GM19043 (cell line): ENCODE data around the gene RAB11A.

Experiments used
- ATAC-seq: cut with Tn5 transposase; IDR thresholded peaks from one replicate; pipeline ENCODE4 v1.9.1; 2021; ENCODE audit warnings: low read depth; ENCODE audit not compliant: unreplicated experiment

RAB11A gene

DNA sequence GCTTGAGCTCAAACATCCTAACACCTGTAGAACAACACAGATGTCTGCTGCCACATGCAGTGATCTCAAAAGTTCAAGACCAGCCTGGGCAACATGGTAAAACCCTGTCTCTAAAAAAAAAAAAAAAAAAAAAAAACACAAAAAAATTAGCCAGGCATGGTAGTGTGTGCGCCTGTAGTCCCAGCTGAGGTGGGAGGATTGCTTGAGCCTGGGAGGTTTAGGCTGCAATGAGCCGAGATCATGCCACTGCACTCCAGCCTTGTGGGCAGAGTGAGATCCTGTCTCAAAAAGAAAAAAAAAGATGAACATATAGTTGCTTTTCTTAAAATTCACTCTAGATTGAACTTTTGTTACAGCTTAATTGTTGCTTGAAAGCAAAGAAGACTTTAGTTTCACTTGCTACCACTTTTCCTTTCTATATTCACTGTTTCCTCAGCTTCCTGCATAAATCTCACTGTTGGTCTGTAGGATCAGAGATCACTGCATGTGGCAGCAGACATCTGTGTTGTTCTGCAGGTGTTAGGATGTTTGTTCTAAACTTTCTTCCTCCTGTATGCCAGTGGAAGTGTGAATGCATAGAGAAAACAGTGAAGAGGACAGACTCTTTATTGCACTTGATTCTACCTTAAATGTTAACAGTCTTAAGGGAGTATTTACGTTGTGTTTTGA, 12.6 kb downstream of the RAB11A start:
- no peak for ATAC-seq

GRCh38 chr15:65883571-65883970, 14.3 kb downstream of the RAB11A start:
- ATAC-seq = no peak

GRCh38 chr15:65884511-65884910, 15.2 kb downstream of the RAB11A start:
- no peak for ATAC-seq

DNA sequence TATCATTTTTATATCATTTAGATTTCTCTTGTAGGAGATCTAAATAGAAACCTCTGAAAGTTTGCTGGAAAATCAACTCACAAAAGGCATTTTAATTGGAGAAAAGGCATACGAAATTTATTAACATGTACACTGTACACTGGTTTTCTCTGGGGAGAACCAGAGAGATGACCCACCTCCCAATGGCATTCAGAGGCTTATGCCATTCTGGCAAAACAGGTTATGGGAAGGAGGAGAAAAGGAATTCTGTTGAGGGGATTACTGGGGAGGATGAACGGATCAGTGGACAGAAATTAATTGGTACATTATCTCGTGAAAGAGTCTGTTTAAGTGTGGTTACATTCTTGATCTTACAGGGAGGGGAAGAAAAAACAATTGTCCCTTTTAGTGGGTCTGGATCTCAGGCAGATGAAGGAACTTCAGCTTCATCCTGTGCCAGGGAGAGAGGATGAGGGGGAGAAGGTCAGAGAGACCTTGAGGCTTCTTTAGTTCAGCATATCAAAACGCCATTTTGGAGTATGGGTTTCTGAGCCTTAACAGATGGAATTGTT, 16.5 kb downstream of the RAB11A start:
- no peak for ATAC-seq

GRCh38 chr15:65887565-65887964, 18.3 kb downstream of the RAB11A start:
- no peak for ATAC-seq

DNA sequence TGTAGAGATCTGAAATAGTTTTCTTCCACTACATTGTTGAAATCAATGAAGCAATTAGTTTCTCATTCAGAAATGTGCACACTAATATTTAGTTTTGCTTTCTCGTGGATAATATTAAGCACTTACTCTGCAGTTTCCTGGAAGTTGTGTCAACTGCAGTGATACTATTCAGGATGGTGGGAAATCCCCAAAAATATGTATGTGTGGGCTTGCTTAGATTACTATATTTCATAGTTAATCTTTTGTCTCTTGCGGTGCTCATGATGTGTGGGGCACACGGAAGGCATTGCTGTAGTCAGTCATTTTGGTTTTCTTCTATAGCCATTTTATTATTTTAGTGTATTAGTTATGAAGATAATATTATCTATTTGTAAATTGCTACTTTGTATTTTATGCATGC, 19.7 kb downstream of the RAB11A start:
- no peak for ATAC-seq

DNA sequence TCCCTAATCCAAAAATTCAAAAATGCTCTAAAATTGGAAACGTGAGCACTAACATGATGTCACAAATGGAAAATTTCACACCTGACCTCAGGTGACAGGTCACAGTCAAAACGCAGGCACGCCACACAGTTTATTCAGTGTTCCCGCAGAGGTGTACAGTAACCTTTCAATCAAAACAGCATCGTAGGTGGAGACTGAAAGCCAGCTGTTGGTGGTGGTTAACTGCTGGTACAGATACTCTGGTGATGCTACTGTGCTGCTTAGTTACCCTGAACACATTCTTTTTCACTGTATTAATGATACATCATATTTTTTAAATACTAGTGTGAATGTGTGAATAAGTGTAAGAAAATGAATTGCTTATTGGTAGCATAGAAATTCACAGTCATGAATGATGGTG, 23.8 kb downstream of the RAB11A start:
- no peak for ATAC-seq

DNA sequence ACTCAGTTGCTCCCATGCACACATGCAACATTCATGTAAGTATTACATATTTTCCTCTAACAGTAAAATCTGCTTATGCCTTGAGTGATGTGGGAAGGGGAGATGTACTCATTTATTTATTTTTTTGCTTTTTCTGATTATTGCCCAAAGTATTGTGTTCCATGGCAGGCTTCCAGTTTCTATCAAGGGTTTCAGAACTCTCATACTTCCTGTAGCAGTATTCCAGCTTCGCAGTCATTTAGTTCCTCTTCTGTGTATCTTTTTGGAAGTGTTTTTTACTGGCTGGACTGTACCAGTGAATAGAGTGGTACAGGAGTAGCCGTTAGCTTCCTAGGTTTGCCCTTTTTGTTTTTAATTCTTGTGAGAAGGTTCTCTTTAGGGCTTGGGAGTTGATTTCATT, 26.9 kb downstream of the RAB11A start:
- no peak for ATAC-seq

GRCh38 chr15:65900488-65900887, 31.2 kb downstream of the RAB11A start:
- ATAC-seq = no peak

DNA sequence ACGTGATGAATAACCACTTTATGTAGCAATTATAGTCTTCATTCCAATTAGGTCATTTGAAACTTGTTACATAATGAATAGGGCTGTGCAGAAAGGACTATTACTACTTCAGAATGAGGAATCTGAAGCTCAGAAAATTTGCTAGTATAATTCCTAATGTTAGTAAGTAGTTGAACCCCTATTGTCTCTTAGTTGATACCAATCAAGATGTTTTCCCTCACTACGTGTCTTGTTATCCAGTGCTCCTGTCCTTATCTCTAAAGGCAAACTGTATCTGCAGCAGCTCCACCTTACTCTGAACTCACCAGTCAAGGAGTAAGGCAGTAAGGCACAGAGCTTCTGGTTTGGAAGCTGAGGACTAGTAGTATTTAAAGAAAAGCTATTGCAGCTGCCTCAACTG, 32.0 kb downstream of the RAB11A start:
- no peak for ATAC-seq

DNA sequence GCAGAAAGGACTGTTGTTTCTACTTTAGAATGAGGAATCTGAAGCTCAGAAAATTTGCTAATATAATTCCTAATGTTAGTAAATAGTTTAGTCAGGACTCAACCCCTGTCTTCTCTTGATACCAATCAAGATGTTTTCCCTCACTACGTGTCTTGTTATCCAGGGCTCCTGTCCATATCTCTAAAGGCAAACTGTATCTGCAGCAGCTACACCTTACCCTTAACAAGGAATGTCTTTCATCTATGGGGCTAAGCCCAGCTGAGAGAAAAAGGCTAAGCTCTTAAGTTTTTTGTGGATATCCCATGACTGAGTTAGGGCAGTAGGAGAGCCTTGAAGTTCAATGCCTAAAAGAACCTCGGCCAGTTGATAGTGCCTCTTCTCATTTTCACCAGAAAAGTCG, 32.5 kb downstream of the RAB11A start:
- no peak for ATAC-seq

DNA sequence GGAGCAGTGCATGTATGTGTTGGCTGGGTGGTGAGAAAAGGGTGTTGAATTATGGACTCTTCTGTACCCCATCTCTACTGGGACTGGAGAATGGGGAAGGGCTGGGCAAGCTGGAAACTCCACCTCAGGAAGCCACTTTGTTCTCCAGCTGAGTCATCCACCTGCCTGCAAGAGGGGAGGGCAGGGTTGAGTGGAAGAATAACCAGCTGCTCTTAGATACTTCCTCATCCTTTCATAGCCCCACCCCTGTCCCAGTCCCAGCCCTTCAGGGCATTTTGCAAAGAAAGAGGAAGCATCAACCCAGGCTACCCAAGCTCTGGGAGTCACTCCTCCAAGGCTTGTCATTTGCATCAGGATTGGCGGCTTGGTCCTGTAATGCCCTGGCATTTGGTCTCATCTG, 33.1 kb downstream of the RAB11A start:
- ATAC-seq = peak; percentile 72

GRCh38 chr15:65903296-65904073, 34.2 kb downstream of the RAB11A start:
- no peak for ATAC-seq

GRCh38 chr15:65904301-65904700, 35.0 kb downstream of the RAB11A start:
- ATAC-seq = no peak

- no peak for ATAC-seq
Observed at GRCh38 chr15:65906396-65906795, 37.1 kb downstream of the RAB11A start.

DNA sequence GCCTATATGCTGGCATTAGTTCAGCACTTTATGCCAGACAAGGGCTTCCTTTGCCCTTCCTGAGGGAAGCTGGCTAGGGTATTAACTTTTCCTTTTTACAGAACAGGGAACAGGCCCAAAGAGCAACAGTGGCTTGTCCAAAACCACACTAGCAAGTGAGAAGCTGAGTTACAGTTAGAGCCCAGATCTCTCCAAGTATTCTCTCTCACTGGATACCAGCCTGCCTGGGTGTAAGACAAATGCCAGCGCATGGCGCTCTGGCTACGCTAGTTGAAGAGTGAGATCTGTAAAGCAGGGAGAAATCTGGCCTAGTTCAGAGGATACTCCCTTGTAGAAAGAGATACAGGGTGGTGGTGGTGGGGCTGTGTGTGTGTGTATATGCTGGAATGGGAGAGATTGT, 38.4 kb downstream of the RAB11A start:
- no peak for ATAC-seq

DNA sequence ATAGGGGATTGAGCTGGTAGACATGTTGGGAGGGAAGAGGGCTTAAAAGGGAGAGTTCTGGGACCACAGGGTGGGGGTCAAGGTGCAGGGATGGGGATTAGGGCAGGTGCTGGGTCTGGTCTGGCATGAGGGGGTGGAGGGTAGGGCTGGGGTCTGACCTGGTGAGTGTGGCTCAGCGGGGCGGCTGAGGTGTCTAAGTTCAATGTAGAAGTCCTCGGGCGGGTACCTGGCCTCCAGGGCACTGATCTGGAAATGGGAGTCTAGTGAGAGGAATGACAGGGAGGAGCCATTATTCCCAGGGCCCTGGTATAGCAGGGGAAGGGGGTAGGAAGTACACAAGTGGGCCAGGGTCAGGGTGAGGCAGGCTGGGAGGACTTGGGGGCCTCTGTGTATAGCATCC, 39.6 kb downstream of the RAB11A start:
- ATAC-seq = no peak

DNA sequence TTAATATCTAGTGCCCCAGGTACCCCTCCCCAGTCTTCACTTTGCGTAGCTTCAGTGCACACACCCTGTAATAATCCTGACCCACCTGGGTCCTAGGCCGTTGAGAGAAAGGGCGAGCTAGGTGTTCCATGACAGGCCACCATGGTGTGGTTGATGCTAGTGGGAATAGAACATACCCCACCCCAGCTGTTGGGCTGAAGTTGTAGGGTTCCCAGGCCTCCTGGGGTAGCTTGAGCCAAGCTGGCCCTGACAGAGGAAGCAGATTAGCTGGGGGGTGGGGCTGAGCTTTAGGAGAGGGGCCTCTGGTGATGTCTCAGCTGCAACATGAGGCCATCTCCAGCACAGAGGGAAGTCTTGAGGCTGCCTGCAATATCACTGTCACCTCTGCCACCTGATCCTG, 40.5 kb downstream of the RAB11A start:
- ATAC-seq = no peak

GRCh38 chr15:65910341-65910740, 41.0 kb downstream of the RAB11A start:
- ATAC-seq = no peak

DNA sequence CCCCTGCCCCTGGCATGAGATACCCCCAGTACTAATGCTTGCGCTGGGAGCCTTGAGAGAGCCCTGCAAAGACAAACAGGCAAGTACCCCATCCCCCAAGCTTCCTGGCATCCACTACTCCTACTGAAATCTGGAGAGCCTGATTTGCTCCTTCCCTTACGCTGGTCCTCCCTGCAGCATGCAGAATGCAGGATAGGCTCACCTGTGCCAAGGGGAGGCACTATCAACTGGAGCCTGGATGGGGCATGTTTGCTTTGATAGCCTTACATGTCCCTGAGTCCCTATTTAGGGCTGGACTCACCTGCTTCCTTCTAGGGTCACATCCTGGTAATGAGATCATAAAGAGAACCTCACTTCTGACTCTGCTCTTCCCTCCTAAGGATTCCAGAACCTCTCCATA, 42.9 kb downstream of the RAB11A start:
- no peak for ATAC-seq

GRCh38 chr15:65913631-65914199, 44.4 kb downstream of the RAB11A start:
- ATAC-seq = no peak

DNA sequence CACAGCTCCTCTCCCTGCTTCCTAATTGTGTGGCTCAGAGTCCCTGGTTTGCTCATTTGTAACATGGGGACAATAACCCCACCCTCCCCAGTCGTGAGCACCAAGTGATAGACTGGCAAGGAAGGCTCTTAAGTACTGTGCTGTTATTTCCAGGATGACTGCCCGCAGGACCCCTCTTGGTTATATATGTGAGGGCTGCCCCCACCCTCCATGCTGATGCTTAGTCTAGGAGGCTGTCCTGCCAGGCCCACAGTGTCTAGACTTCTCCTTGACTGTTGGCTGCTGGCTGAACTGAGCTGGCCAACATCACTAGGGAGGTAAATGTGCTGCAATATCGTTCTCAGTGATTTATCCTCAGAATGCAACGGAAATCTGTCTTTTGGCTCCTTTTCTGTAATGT, 45.1 kb downstream of the RAB11A start:
- ATAC-seq = no peak
